HG03060 (cell line): ENCODE data around the gene TRPM2.

ENCODE experiments used
- ATAC-seq: cut with Tn5 transposase; IDR thresholded peaks from one replicate; pipeline ENCODE4 v1.9.1; 2021; ENCODE audit warnings: low read depth, moderate number of reproducible peaks; ENCODE audit not compliant: unreplicated experiment

Gene TRPM2

GRCh38 chr21:44424608-44425306 is 71.3 kb downstream of the TRPM2 start:
- no peak for ATAC-seq

- no peak for ATAC-seq
Measured at GRCh38 chr21:44425307-44425894, 72.0 kb downstream of the TRPM2 start.

GRCh38 chr21:44425895-44426662 is 72.7 kb downstream of the TRPM2 start:
- ATAC-seq: no peak

GRCh38 chr21:44426663-44427191 is 73.3 kb downstream of the TRPM2 start:
- ATAC-seq: no peak

- ATAC-seq: no peak
Measured at GRCh38 chr21:44427241-44428120, 74.1 kb downstream of the TRPM2 start.

- ATAC-seq: no peak
Measured at GRCh38 chr21:44428281-44428960, 75.0 kb downstream of the TRPM2 start.

- ATAC-seq: no peak
Measured at GRCh38 chr21:44429894-44430293, 76.5 kb downstream of the TRPM2 start.

GRCh38 chr21:44431300-44431699 is 77.9 kb downstream of the TRPM2 start:
- ATAC-seq: no peak

GRCh38 chr21:44432841-44433790 is 79.7 kb downstream of the TRPM2 start:
- no peak for ATAC-seq

- ATAC-seq: no peak
Measured at GRCh38 chr21:44433791-44434567, 80.6 kb downstream of the TRPM2 start.

GRCh38 chr21:44434568-44434925 is 81.1 kb downstream of the TRPM2 start:
- no peak for ATAC-seq

- ATAC-seq: no peak
Measured at GRCh38 chr21:44434936-44435635, 81.7 kb downstream of the TRPM2 start.

- ATAC-seq: no peak
Measured at GRCh38 chr21:44436111-44436611, 82.7 kb downstream of the TRPM2 start.

- ATAC-seq: no peak
Measured at GRCh38 chr21:44436958-44437357, 83.5 kb downstream of the TRPM2 start.

GRCh38 chr21:44437371-44437695 is 83.9 kb downstream of the TRPM2 start:
- no peak for ATAC-seq

- no peak for ATAC-seq
Measured at GRCh38 chr21:44437696-44438431, 84.4 kb downstream of the TRPM2 start.
